Adrenal gland (tissue), 12 donors: ENCODE data around the gene MEFV. TPM values are rescaled to one million over a fixed set of nuclear protein-coding genes. Genes with fewer than 3 reads are reported as not detected.
A peak's percentile ranks its signal among the peaks of the same experiment; 100 is the strongest.

Source experiments
- DNase-seq, 7 donors: peaks; one replicate each; pipeline ENCODE4 v3.0.0-alpha.2; 2019 to 2020
- H3K27ac ChIP-seq, 5 donors: fragments of 200-600 bp; sonication (generic) in 4 of 5; 1 replicate in 3 of 5; 2 replicates in 2 of 5; pipeline versions ENCODE4 v1.5.1 to v1.8.0; 2016 to 2020; ENCODE audit warnings: mild to moderate bottlenecking in 1 of 5
- H3K27me3 ChIP-seq: fragments of 200-600 bp; 2 replicates; pipeline ENCODE4 v1.8.0; 2021
- H3K36me3 ChIP-seq, 2 donors: fragments of 200-600 bp; replicated peaks in 1 of 2; 1 replicate in 1 of 2; 2 replicates in 1 of 2; pipeline versions ENCODE4 v1.5.1 to v1.8.0; 2018 to 2022
- H3K4me1 ChIP-seq, 2 donors: fragments of 200-600 bp; replicated peaks in 1 of 2; 1 replicate in 1 of 2; 2 replicates in 1 of 2; pipeline versions ENCODE4 v1.5.1 to v1.8.0; 2018 to 2021
- H3K4me3 ChIP-seq, 4 donors: fragments of 200-600 bp; sonication (generic) in 3 of 4; one replicate each; pipeline ENCODE4 v1.5.1; 2016 to 2018
- H3K9me3 ChIP-seq, 3 donors: fragments of 200-600 bp; sonication (generic) in 1 of 3; replicated peaks in 1 of 3; 1 replicate in 2 of 3; 2 replicates in 1 of 3; pipeline versions ENCODE4 v1.5.1 to v1.8.0; 2016 to 2021
- POLR2A ChIP-seq, 2 donors: fragments of 450-650 bp; IDR thresholded peaks; one replicate each; pipeline ENCODE4 v1.6.1; 2017; ENCODE audit warnings: antibody characterized with exemption in 2 of 2, mild to moderate bottlenecking in 2 of 2, moderate library complexity in 1 of 2
- WGBS, 4 donors: extraction: QIAGEN DNeasy Blood & Tissue Kit in 2 of 4; methylation state at CpG; one replicate each; pipeline versions ENCODE4 v1.1.5 to v1.1.7; 2013 to 2017; 5-methylcytosine and 5-hydroxymethylcytosine counted together
- intact Hi-C, 2 donors: fragments of 100-400 bp; cut with DNase I; formaldehyde crosslinking; loops; one replicate each; pipeline versions ENCODE4 v1.14.1 to v1.15.0; 2022 to 2023
- polyA plus RNA-seq, 3 donors: library from polyadenylated mRNA; stranded (reverse); fragments of 200-250 nt in 2 of 3; fragments of 350-450 nt in 1 of 3; fragmentation: Illumina TruSeq in 1 of 3; extraction: RNeasy Lipid Tissue Mini Kit (QIAGEN cat#74804) in 1 of 3; gene quantifications; one replicate each; pipeline ENCODE4 v1.2.3, GENCODE V29; 2013 to 2014
- total RNA-seq, 9 donors: library from RNA; depleted of rRNA in 4 of 9; stranded (reverse); fragments of >200 nt in 4 of 9; fragments of 120-200 nt in 1 of 9; fragmentation: NEBNext Ultra II Directional in 1 of 9; extraction: Animal tissue kit (Norgen Biotek cat#: 25700) in 1 of 9; gene quantifications; one replicate each; pipeline versions ENCODE4 v1.1.0 to v1.2.4, GENCODE V29; 2013 to 2023
- TF ChIP-seq, protein P1 (sequence below), 6 experiments: fragments of 450-650 bp in 4 of 6; fragments of 200-600 bp in 2 of 6; sonication (generic) in 1 of 6; IDR thresholded peaks; 1 replicate in 5 of 6; 2 replicates in 1 of 6; pipeline versions ENCODE4 v1.5.1 to v1.8.0; 2016 to 2021; ENCODE audit warnings: antibody characterized with exemption in 6 of 6, mild to moderate bottlenecking in 2 of 6, moderate library complexity in 1 of 6
- donor health status: healthy with polysubstance abuse.
- donor health status: Bipolar disorder and iron deficiency.
- donor health status: DM: yes; HTN: yes; CAD: no.
- donor health status: DM: no; HTN: no; CAD: no.
- donor health status: DM: no; HTN: no; CAD: no.
- donor health status: DM: yes; HTN: yes; CAD: no.

MEFV gene
- total and polyA plus RNA-seq, 12 donors: 0.39 to 7.8 (median 3.0) TPM

DNA sequence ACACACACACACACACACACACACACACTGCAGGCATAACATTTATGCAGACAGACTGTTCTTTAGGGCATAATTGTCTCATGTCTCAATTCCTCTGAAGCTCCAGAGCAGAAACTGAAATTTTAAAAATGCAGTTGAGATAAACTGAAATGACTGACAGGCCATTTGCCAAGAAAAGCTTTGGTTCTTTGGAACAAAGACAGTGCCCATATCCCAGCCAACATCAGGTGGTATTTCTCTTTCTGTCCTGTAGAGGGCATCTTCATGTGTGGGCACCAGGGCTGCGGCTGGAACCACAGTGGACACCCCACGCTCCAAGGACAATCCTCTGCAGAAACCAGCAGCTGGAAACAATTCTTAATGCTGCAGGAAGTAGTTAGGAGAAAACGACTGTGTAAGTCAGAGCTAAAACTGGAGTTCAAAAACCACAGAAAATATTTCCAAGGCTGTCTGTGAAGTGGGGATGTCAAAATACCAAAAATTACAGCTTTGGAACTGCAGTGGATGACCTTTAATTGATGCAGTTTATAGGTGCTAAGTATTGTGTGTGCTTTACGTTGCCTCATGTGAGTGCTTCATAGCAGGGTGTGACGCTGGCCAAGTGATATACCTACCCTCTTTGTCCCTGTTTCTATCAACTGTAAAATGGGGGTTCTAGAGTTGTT, 10.6 kb upstream of the MEFV start:
- Histone ChIP-seq H3K4me1 (peaks cover 0 to 22% of the 10 kb centered on the region in 2 donors), H3K9me3 (no peaks in the 10 kb centered on the region), H3K27me3 (no peaks in the 10 kb centered on the region), H3K27ac (peak overlapping the region in 1 of 5 donors; percentile 3), H3K4me3 (no peak overlapping the region), H3K36me3 (no peaks in the 10 kb centered on the region)
- TF ChIP-seq, protein P1, sequence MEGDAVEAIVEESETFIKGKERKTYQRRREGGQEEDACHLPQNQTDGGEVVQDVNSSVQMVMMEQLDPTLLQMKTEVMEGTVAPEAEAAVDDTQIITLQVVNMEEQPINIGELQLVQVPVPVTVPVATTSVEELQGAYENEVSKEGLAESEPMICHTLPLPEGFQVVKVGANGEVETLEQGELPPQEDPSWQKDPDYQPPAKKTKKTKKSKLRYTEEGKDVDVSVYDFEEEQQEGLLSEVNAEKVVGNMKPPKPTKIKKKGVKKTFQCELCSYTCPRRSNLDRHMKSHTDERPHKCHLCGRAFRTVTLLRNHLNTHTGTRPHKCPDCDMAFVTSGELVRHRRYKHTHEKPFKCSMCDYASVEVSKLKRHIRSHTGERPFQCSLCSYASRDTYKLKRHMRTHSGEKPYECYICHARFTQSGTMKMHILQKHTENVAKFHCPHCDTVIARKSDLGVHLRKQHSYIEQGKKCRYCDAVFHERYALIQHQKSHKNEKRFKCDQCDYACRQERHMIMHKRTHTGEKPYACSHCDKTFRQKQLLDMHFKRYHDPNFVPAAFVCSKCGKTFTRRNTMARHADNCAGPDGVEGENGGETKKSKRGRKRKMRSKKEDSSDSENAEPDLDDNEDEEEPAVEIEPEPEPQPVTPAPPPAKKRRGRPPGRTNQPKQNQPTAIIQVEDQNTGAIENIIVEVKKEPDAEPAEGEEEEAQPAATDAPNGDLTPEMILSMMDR (IDR thresholded peaks at IDR 0.05): peak; percentile 20 to 65 (median 56)
- no peak for TF ChIP-seq POLR2A (IDR thresholded peaks at IDR 0.05)
- 35 to 48% (median 41%) methylated on average over 5 of the region's 5 CpGs for WGBS, 4 donors
- intact Hi-C loops: loop anchor here in 1 of 2 donors (10.0 kb wide), 1 partner anchor 228 kb away; the partner anchor contains the start of gene C16orf90
- DNase-seq: peak; percentile 31 to 74 (median 64)

DNA sequence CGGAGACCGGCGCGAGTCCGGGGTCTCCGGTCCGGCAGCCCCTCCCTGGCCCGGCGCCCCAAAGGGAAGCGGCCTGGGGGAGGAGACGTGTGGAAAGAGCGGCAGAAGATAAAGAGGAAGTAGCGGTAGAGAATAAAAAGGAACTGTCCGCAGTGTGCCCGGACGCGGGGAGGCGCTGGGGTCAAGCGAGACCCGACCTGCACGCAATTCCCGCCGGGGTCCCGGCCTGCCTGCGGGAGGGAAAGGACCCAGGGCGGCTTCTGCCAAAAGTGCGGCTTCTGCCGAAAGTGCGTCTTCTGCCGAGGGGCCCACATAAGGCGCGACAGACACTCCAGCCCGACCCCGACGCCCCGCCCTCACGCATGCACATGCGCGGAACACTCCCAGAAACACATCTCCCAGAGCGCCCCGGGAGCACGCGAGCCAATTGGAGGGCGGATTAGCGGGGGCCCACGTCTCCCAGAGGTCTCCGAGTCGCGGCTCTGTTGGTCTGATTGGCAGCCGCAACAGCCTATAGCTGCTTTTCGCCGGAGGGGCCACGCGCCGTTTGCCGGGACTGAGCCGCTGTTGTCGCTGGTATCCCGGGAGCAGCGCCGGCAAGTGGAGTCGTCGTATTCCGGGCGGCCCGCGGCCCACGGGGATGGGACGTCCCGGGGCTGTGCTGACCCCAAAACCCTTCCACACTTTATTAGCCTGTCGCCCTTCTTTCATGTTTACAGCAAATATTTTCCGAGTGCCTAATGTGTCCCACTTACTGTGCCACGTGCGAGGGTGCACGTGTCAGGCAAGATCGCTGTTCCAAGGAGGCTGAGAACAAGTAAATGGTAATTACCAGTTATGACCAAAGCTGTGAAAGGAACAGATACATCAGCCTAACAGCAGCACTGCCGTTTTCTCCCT, 8.0 kb upstream of the MEFV start:
- WGBS, 4 donors: 1 to 2% (median 1%) methylated on average over 38 to 77 of the region's 77 CpGs
- intact Hi-C loops: loop anchor here in 1 of 2 donors (10.0 kb wide), 1 partner anchor 230 kb away; the partner anchor contains the start of gene C16orf90
- Histone ChIP-seq H3K4me3 (peak overlapping the region; percentile 42 to 83 (median 76)), H3K9me3 (no peaks in the 10 kb centered on the region), H3K4me1 (peaks cover 0 to 22% of the 10 kb centered on the region in 2 donors), H3K36me3 (no peaks in the 10 kb centered on the region), H3K27me3 (no peaks in the 10 kb centered on the region), H3K27ac (peak overlapping the region; percentile 94 to 98 (median 95))
- peak; percentile 98 to 99 (median 98) for DNase-seq
- peak in 1 of 2 donors; percentile 84 for TF ChIP-seq POLR2A (IDR thresholded peaks at IDR 0.05)
- TF ChIP-seq, protein P1 (IDR thresholded peaks at IDR 0.05): peak in 3 of 6 experiments; percentile 21 to 40 (median 25)

DNA sequence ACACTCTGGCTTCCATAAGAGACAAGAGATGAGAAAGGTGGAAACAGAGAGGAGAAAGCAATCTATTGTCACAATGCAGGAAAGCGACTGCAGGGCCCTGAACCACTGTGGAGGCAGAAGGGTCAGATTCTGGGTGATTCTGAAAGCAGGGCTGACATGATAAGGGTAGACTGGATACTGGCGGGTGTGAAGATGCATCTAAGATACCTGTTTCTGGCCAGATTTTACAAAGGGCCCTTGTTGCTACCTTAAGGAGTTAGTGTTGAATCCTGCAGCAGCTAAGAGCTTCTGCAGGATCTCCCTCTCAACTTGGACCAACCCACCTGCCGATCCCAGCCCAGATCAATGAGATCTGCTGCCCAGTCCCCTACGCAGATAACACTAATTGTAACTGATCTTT, 6.1 kb upstream of the MEFV start:
- Histone ChIP-seq H3K4me3 (no peak overlapping the region), H3K27ac (no peak overlapping the region), H3K36me3 (no peaks in the 10 kb centered on the region), H3K9me3 (no peaks in the 10 kb centered on the region), H3K27me3 (no peaks in the 10 kb centered on the region), H3K4me1 (peaks cover 0 to 22% of the 10 kb centered on the region in 2 donors)
- 92 to 97% (median 96%) methylated on average over 4 of the region's 4 CpGs for WGBS, 4 donors
- no peak for TF ChIP-seq POLR2A (IDR thresholded peaks at IDR 0.05)
- TF ChIP-seq, protein P1 (IDR thresholded peaks at IDR 0.05): no peak
- no peak for DNase-seq
- intact Hi-C loops: loop anchor here in 1 of 2 donors (10.0 kb wide), 1 partner anchor 232 kb away; the partner anchor contains the start of gene C16orf90

DNA sequence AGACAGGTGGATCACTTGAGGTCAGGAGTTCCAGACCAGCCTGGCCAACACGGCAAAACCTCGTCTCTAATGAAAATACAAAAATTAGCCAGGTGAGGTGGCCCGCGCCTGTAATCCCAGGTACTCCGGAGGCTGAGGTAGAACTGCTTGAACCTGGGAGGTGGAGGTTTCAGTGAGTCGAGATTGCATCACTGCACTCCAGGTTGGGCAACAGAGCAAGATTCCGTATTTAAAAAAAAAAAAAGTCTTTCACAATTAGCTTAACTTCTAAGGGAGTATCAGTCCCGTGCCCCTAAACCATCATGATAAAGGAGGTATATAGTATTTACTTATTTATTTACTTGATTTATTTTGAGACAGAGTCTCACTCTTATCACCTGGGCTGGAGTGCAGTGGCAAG, 3.4 kb upstream of the MEFV start:
- Histone ChIP-seq H3K36me3 (no peaks in the 10 kb centered on the region), H3K9me3 (no peaks in the 10 kb centered on the region), H3K4me1 (peaks cover 0 to 2% of the 10 kb centered on the region in 2 donors), H3K4me3 (no peak overlapping the region), H3K27me3 (peaks cover 3% of the 10 kb centered on the region), H3K27ac (no peak overlapping the region)
- intact Hi-C loops: loop anchor here in 1 of 2 donors (10.0 kb wide), 1 partner anchor 235 kb away; the partner anchor contains the start of gene C16orf90
- no peak for TF ChIP-seq POLR2A (IDR thresholded peaks at IDR 0.05)
- TF ChIP-seq, protein P1 (IDR thresholded peaks at IDR 0.05): no peak
- DNase-seq: no peak
- WGBS, 4 donors: 73 to 82% (median 75%) methylated on average over 8 of the region's 8 CpGs
